HFFc6 (cell line): Measurements from ENCODE around the gene UBXN1. TPM values are rescaled to one million over a fixed set of nuclear protein-coding genes. Genes with fewer than 3 reads are reported as not detected.

Source experiments
- DNase-seq: peaks from one replicate; pipeline ENCODE4 v3.0.0-alpha.2; 2018
- H3K27ac Mint-ChIP-seq: 2 replicates; pipeline ENCODE4 v1.8.0; 2020; ENCODE audit warnings: mild to moderate bottlenecking, mixed read lengths
- H3K27me3 Mint-ChIP-seq: 2 replicates; pipeline ENCODE4 v1.8.0; 2021; ENCODE audit warnings: mild to moderate bottlenecking, moderate library complexity, mixed read lengths; ENCODE audit not compliant: insufficient read depth
- H3K36me3 Mint-ChIP-seq: 2 replicates; pipeline ENCODE4 v1.8.0; 2021; ENCODE audit warnings: low read depth, mixed read lengths
- H3K4me1 Mint-ChIP-seq: 2 replicates; pipeline ENCODE4 v1.8.0; 2020; ENCODE audit warnings: low read depth, mixed read lengths
- H3K4me3 Mint-ChIP-seq: 2 replicates; pipeline ENCODE4 v1.8.0; 2020; ENCODE audit warnings: mild to moderate bottlenecking, moderate library complexity, mixed read lengths
- H3K9me3 Mint-ChIP-seq: 2 replicates; pipeline ENCODE4 v1.8.0; 2020; ENCODE audit warnings: mild to moderate bottlenecking, mixed read lengths
- total RNA-seq, 6 experiments: library from RNA; stranded (reverse); fragmentation: NEBNext Ultra II Directional; extraction: Animal tissue kit (Norgen Biotek cat#: 25700); gene quantifications; 2 replicates in 1 of 6; 3 replicates in 5 of 6; pipeline ENCODE4 v1.2.3, GENCODE V29; 2021
- TF ChIP-seq, protein P1 (sequence below): fragments of 200-600 bp; sonication (generic); IDR thresholded peaks from 2 replicates; pipeline ENCODE4 v1.5.0; 2021; ENCODE audit warnings: antibody characterized with exemption, mild to moderate bottlenecking

UBXN1 gene
- total RNA-seq, 6 experiments from 2014 or later: 85.2 to 114 (median 96.5) TPM

DNA sequence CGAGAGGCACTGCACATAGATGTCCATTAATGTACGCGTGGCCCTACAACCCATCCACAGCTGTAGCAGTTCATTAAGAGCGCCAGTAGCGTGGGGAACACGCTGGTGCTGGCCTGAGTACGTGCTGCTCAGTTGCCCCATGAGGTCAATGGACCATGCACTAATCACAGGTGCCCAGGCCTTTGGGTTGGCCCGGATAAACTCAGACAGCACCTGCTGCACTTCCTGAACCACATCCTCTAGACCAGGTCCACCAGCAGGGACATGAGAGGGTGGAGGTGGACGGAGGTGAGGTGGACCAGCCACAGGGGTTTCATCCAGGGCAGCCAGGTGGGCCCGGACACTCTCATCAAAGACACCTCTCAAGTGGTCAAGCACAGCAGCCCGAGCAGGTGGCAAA, 29.4 kb downstream of the UBXN1 start:
- peaks cover 31% of the 10 kb centered on the region for H3K4me1 Mint-ChIP-seq
- TF ChIP-seq, protein P1, sequence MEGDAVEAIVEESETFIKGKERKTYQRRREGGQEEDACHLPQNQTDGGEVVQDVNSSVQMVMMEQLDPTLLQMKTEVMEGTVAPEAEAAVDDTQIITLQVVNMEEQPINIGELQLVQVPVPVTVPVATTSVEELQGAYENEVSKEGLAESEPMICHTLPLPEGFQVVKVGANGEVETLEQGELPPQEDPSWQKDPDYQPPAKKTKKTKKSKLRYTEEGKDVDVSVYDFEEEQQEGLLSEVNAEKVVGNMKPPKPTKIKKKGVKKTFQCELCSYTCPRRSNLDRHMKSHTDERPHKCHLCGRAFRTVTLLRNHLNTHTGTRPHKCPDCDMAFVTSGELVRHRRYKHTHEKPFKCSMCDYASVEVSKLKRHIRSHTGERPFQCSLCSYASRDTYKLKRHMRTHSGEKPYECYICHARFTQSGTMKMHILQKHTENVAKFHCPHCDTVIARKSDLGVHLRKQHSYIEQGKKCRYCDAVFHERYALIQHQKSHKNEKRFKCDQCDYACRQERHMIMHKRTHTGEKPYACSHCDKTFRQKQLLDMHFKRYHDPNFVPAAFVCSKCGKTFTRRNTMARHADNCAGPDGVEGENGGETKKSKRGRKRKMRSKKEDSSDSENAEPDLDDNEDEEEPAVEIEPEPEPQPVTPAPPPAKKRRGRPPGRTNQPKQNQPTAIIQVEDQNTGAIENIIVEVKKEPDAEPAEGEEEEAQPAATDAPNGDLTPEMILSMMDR: no peak
- no peak overlapping the region for H3K27ac Mint-ChIP-seq
- peaks cover 2% of the 10 kb centered on the region; the same call in 1 of the 2 replicates for H3K27me3 Mint-ChIP-seq
- DNase-seq: no peak
- H3K4me3 Mint-ChIP-seq: no peak overlapping the region
- H3K9me3 Mint-ChIP-seq: no peaks in the 10 kb centered on the region
- peaks cover 9% of the 10 kb centered on the region for H3K36me3 Mint-ChIP-seq

DNA sequence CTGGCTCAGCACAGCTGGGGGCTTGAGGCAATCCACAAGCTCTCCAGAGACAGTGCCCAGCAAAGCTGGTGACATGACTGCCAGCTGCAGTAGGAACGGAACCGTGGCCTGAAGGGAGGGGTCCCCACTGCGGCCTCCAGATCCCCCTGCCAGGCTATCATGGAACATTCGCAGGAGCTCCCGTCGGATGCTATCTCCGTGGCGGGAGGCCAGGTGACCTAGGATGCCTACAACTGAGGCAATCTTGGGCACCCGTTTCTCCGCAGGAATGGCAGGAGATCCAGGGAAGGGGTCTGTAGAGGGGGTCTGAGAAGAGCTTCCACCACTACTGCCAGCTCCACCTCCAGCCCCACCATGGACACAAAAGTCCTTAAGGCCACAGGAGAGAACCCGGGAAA, 29.9 kb downstream of the UBXN1 start:
- H3K27me3 Mint-ChIP-seq: peaks cover 2% of the 10 kb centered on the region; the same call in 1 of the 2 replicates
- H3K4me3 Mint-ChIP-seq: no peak overlapping the region
- H3K27ac Mint-ChIP-seq: no peak overlapping the region
- peaks cover 9% of the 10 kb centered on the region for H3K36me3 Mint-ChIP-seq
- no peaks in the 10 kb centered on the region for H3K9me3 Mint-ChIP-seq
- TF ChIP-seq, protein P1: no peak
- peaks cover 31% of the 10 kb centered on the region for H3K4me1 Mint-ChIP-seq
- no peak for DNase-seq

DNA sequence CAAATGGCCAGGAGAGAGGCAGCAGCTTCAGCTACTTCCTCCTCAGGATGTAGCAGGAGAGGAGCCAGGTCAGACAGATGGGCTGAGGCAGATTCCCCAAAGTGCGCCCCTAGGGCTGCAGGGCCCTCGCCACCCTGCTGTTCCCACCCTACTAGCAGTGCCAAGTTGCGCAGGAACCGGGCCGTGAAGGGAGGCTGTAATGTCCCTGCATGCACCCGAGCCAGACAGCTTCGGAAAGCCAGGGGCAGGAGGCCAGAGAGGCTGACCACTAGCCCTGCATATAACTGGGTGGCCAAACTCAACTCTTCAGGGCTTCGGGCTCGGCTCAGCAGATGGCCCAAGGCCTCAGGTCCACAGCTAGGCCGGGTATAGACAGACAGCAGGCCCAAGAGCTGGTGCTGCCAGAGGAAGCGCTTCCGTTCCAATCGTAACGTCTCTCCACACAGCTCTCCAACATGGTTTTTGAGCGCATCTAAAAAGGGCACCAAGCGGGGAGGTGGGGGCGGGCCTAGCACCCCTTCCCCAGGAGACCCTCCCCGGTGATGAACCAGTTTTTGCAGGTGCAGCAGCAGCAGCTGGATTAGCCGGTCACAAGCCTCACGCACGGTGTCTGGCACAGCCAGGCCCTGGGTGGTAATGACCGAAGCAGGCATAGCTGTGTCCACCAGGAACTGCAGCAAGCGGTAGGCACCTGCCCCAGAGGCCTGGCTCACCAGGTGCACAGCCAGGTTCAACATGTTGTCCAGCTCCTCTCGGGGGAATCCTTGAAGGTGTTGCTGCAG, 30.5 kb downstream of the UBXN1 start:
- Mint-ChIP-seq H3K27me3 (peaks cover 2% of the 10 kb centered on the region; the same call in 1 of the 2 replicates), H3K4me1 (peaks cover 26% of the 10 kb centered on the region), H3K36me3 (peaks cover 9% of the 10 kb centered on the region), H3K4me3 (no peak overlapping the region), H3K27ac (no peak overlapping the region), H3K9me3 (no peaks in the 10 kb centered on the region)
- TF ChIP-seq, protein P1: no peak
- DNase-seq: no peak

DNA sequence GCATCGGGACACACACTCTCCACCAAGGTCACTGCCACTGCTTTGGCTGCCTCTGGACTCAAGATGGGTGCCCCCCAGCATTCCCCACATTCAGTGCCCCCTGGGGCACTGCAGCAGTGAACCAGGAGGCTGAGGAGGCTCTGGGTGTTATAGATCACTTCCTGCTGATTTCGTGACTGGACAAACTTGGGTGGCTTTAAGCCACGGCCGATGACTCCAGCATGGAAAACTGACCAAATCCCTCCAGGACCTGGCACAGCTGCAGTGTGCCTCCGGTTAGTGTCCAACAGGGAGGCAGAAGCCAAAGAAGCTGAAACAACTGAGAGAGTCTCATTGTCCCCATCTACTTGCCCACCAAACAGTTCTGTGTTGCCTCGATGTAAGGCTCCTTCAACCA, 31.3 kb downstream of the UBXN1 start:
- H3K27ac Mint-ChIP-seq: no peak overlapping the region
- H3K4me1 Mint-ChIP-seq: peaks cover 23% of the 10 kb centered on the region
- peaks cover 9% of the 10 kb centered on the region for H3K36me3 Mint-ChIP-seq
- H3K9me3 Mint-ChIP-seq: no peaks in the 10 kb centered on the region
- TF ChIP-seq, protein P1: no peak
- H3K27me3 Mint-ChIP-seq: peaks cover 2% of the 10 kb centered on the region; the same call in 1 of the 2 replicates
- H3K4me3 Mint-ChIP-seq: no peak overlapping the region
- no peak for DNase-seq

DNA sequence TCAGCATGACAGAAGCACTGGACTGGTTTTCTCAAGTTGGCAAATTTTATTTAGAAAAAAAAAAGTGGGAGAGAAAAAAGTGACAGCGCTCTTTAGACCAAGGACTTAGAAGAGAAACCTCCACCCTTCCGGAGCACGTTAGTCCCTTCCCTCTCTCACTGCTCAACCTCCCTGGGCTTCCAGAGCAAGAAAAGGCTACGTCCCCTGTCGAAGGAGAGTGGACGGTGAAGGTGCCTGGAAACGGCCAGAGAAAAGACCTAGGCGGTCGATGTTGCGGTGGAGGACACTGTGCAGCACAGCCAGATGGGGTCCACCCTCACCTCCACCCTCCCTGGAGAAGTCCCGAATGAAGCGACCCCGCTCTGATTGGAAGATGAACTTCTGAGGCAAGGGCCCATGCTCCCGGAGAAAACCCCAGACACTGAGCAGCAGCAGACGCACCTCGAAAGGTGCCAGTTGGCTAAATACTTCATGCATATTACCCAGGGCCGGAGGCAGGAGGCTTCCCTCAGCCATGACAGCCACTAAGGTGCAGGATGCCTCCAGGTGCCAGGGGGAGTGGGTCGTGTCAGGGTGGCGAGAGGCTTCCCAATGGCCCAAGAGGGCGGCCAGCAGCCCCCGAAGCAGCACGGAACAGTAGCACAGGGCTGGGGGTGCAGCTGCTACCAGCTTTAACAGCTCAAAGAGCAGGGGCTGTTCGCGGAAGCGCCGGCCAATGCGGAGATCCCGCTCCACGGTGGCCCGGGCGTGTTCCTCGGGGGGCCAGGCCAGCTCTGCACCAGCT, 31.9 kb downstream of the UBXN1 start:
- TF ChIP-seq, protein P1: no peak
- peaks cover 2% of the 10 kb centered on the region; the same call in 1 of the 2 replicates for H3K27me3 Mint-ChIP-seq

More for the DNA sequence above, 31.9 kb downstream of the UBXN1 start:
- peak overlapping the region; percentile 98 for H3K4me3 Mint-ChIP-seq
- no peaks in the 10 kb centered on the region for H3K9me3 Mint-ChIP-seq
- peaks cover 17% of the 10 kb centered on the region for H3K4me1 Mint-ChIP-seq
- no peak for DNase-seq
- H3K36me3 Mint-ChIP-seq: peaks cover 9% of the 10 kb centered on the region
- H3K27ac Mint-ChIP-seq: peak overlapping the region; percentile 92
